GM06990 (cell line): ENCODE measurements around the gene SCUBE1.

Experiments used
- DNase-seq: peaks from one replicate; pipeline ENCODE4 v3.0.0-alpha.2; 2011; ENCODE audit not compliant: insufficient read length; ENCODE audit errors: extremely low read depth
- H3K27me3 ChIP-seq: replicated peaks from 2 replicates; pipeline ENCODE4 v1.6.0; 2011; ENCODE audit warnings: low read length; ENCODE audit not compliant: control insufficient read depth, insufficient read depth
- H3K36me3 ChIP-seq: 2 replicates; pipeline ENCODE4 v1.5.1; 2011; ENCODE audit warnings: low read length; ENCODE audit not compliant: control insufficient read depth, insufficient read depth
- H3K4me3 ChIP-seq: replicated peaks from 2 replicates; pipeline ENCODE4 v1.5.1; 2011; ENCODE audit warnings: low read depth, mild to moderate bottlenecking, control low read depth, low read length
- CTCF ChIP-seq: IDR thresholded peaks from 2 replicates; pipeline ENCODE4 v1.5.1; 2011; ENCODE audit warnings: low read length, control low read depth, mild to moderate bottlenecking, inconsistent platforms; ENCODE audit not compliant: insufficient read depth, poor library complexity, severe bottlenecking

Gene SCUBE1

GRCh38 chr22:43236411-43237166 lies 106.6 kb downstream of the SCUBE1 start:
- Histone ChIP-seq H3K27me3 (peaks cover 2% of the 10 kb centered on the region), H3K4me3 (no peak overlapping the region), H3K36me3 (no peaks in the 10 kb centered on the region)
- no peak for DNase-seq
- no peak for TF ChIP-seq CTCF

GRCh38 chr22:43235445-43236409 lies 107.4 kb downstream of the SCUBE1 start:
- no peak overlapping the region for H3K4me3 ChIP-seq
- no peak for TF ChIP-seq CTCF
- H3K36me3 ChIP-seq: no peaks in the 10 kb centered on the region
- no peak for DNase-seq
- peaks cover 2% of the 10 kb centered on the region for H3K27me3 ChIP-seq

- Histone ChIP-seq H3K36me3 (no peaks in the 10 kb centered on the region), H3K4me3 (no peak overlapping the region), H3K27me3 (peaks cover 2% of the 10 kb centered on the region)
- DNase-seq: no peak
- no peak for TF ChIP-seq CTCF
These were observed 108.7 kb downstream of the SCUBE1 start for GRCh38 chr22:43234264-43234988.

- TF ChIP-seq CTCF: no peak
- Histone ChIP-seq H3K27me3 (peaks cover 2% of the 10 kb centered on the region), H3K4me3 (no peak overlapping the region), H3K36me3 (no peaks in the 10 kb centered on the region)
- DNase-seq: no peak
These were observed 109.6 kb downstream of the SCUBE1 start for GRCh38 chr22:43233529-43233928.

- no peak overlapping the region for H3K4me3 ChIP-seq
- H3K27me3 ChIP-seq: peaks cover 2% of the 10 kb centered on the region
- no peaks in the 10 kb centered on the region for H3K36me3 ChIP-seq
- TF ChIP-seq CTCF: no peak
- DNase-seq: no peak
These were observed 110.7 kb downstream of the SCUBE1 start for GRCh38 chr22:43232445-43232844.
